Neural cell (in vitro differentiated cells): ENCODE data around the gene TOMM7. TPM values are rescaled to one million over a fixed set of nuclear protein-coding genes. Genes with fewer than 3 reads are reported as not detected.
"Not testable (repeated sequence)": the region's sequence is repeated elsewhere in the genome, so short reads cannot be mapped to it uniquely, and the experiment has no call there.

ENCODE experiments used
- H2AFZ ChIP-seq: fragments of 200-600, 300-800 bp; sonication (generic), shearing (Covaris generic); 2 replicates; pipeline ENCODE4 v1.6.0; 2014; ENCODE audit warnings: low read depth, mild to moderate bottlenecking, antibody characterized with exemption, low read length, moderate library complexity
- H3F3A ChIP-seq: fragments of 200-600 bp; shearing (Covaris generic); 2 replicates; pipeline ENCODE4 v1.6.1; 2016; ENCODE audit warnings: mild to moderate bottlenecking, moderate library complexity, mixed read lengths, antibody characterized with exemption, low read length; ENCODE audit not compliant: insufficient read depth, poor library complexity, severe bottlenecking
- H3K27ac ChIP-seq: fragments of 200-600, 300-800 bp; sonication (generic), shearing (Covaris generic); 2 replicates; pipeline ENCODE4 v1.5.1; 2014; ENCODE audit warnings: mild to moderate bottlenecking, low read length, moderate library complexity
- H3K27me3 ChIP-seq: fragments of 300-800, 200-600 bp; sonication (generic), shearing (Covaris generic); 2 replicates; pipeline ENCODE4 v1.6.0; 2014; ENCODE audit warnings: mild to moderate bottlenecking, low read depth, low read length, moderate library complexity; ENCODE audit not compliant: insufficient read depth
- H3K36me3 ChIP-seq: fragments of 300-800, 200-600 bp; sonication (generic), shearing (Covaris generic); 2 replicates; pipeline ENCODE4 v1.5.1; 2014; ENCODE audit warnings: mild to moderate bottlenecking, antibody characterized with exemption, low read length, moderate library complexity; ENCODE audit not compliant: insufficient read depth
- H3K4me2 ChIP-seq: fragments of 300-800, 200-600 bp; sonication (generic), shearing (Covaris generic); 2 replicates; pipeline ENCODE4 v1.6.0; 2014; ENCODE audit warnings: mild to moderate bottlenecking, low read length
- H3K4me3 ChIP-seq: fragments of 300-800, 200-600 bp; sonication (generic), shearing (Covaris generic); 2 replicates; pipeline ENCODE4 v1.5.1; 2014; ENCODE audit warnings: mild to moderate bottlenecking, low read length, moderate library complexity
- H3K79me2 ChIP-seq: fragments of 200-600 bp; shearing (Covaris generic); replicated peaks from 2 replicates; pipeline ENCODE4 v1.6.0; 2014; ENCODE audit warnings: mild to moderate bottlenecking, low read length, moderate library complexity; ENCODE audit not compliant: insufficient read depth
- H3K9ac ChIP-seq: fragments of 300-800, 200-600 bp; sonication (generic), shearing (Covaris generic); 2 replicates; pipeline ENCODE4 v1.6.1; 2016; ENCODE audit warnings: mild to moderate bottlenecking, low read length, mixed read lengths
- H3K9me2 ChIP-seq: fragments of 200-600 bp; shearing (Covaris generic); 2 replicates; pipeline ENCODE4 v1.6.1; 2016; ENCODE audit warnings: mild to moderate bottlenecking, low read length, mixed read lengths; ENCODE audit not compliant: insufficient read depth
- H3K9me3 ChIP-seq: fragments of 200-600, 300-800 bp; sonication (generic), shearing (Covaris generic); 2 replicates; pipeline ENCODE4 v1.6.1; 2016; ENCODE audit warnings: mild to moderate bottlenecking, mixed run types, low read length, moderate library complexity, mixed read lengths
- H4K20me1 ChIP-seq: fragments of 200-600 bp; shearing (Covaris generic); 2 replicates; pipeline ENCODE4 v1.6.1; 2016; ENCODE audit warnings: mild to moderate bottlenecking, mixed run types; ENCODE audit not compliant: insufficient read depth
- EP300 ChIP-seq: fragments of 450-650 bp; conservative IDR thresholded peaks from 2 replicates; pipeline ENCODE4 v1.6.1; 2014; ENCODE audit warnings: antibody characterized with exemption, mild to moderate bottlenecking, moderate library complexity; ENCODE audit not compliant: poor library complexity, severe bottlenecking
- EZH2 ChIP-seq: fragments of 200-600, 300-800 bp; shearing (Covaris generic), sonication (generic); IDR thresholded peaks from 2 replicates; pipeline ENCODE4 v1.6.1; 2014; ENCODE audit warnings: antibody characterized with exemption, low read length, borderline replicate concordance, mild to moderate bottlenecking; ENCODE audit not compliant: insufficient read depth, poor library complexity, severe bottlenecking
- MXI1 ChIP-seq: fragments of 450-650 bp; conservative IDR thresholded peaks from 2 replicates; pipeline ENCODE4 v1.6.1; 2014; ENCODE audit warnings: antibody characterized with exemption, mild to moderate bottlenecking; ENCODE audit not compliant: poor library complexity, severe bottlenecking
- POLR2AphosphoS5 ChIP-seq: IDR thresholded peaks from 2 replicates; pipeline ENCODE4 v1.6.1; 2012
- RAD21 ChIP-seq: fragments of 450-650 bp; conservative IDR thresholded peaks from 2 replicates; pipeline ENCODE4 v1.6.1; 2014; ENCODE audit warnings: antibody characterized with exemption, mild to moderate bottlenecking, moderate library complexity
- SMC3 ChIP-seq: fragments of 450-650 bp; conservative IDR thresholded peaks from 2 replicates; pipeline ENCODE4 v1.6.1; 2014; ENCODE audit warnings: antibody characterized with exemption, mild to moderate bottlenecking, moderate library complexity; ENCODE audit not compliant: poor library complexity
- TAF1 ChIP-seq: IDR thresholded peaks from 2 replicates; pipeline ENCODE4 v1.6.1; 2012; ENCODE audit warnings: low read depth
- polyA plus RNA-seq: library from polyadenylated mRNA; depleted of rRNA; stranded (reverse); fragments of >200 nt; gene quantifications from 2 replicates; pipeline ENCODE4 v1.2.3, GENCODE V29; 2014
- TF ChIP-seq, protein P1 (sequence below): IDR thresholded peaks from 2 replicates; pipeline ENCODE4 v1.6.1; 2012; ENCODE audit warnings: borderline replicate concordance
- TF ChIP-seq, protein P2 (sequence below): fragments of 450-650 bp; IDR thresholded peaks from 2 replicates; pipeline ENCODE4 v1.5.1; 2014; ENCODE audit warnings: antibody characterized with exemption, mild to moderate bottlenecking, moderate library complexity; ENCODE audit not compliant: poor library complexity, severe bottlenecking

Gene TOMM7
- polyA plus RNA-seq, 1 donor from 2014 or later = 241 TPM

DNA sequence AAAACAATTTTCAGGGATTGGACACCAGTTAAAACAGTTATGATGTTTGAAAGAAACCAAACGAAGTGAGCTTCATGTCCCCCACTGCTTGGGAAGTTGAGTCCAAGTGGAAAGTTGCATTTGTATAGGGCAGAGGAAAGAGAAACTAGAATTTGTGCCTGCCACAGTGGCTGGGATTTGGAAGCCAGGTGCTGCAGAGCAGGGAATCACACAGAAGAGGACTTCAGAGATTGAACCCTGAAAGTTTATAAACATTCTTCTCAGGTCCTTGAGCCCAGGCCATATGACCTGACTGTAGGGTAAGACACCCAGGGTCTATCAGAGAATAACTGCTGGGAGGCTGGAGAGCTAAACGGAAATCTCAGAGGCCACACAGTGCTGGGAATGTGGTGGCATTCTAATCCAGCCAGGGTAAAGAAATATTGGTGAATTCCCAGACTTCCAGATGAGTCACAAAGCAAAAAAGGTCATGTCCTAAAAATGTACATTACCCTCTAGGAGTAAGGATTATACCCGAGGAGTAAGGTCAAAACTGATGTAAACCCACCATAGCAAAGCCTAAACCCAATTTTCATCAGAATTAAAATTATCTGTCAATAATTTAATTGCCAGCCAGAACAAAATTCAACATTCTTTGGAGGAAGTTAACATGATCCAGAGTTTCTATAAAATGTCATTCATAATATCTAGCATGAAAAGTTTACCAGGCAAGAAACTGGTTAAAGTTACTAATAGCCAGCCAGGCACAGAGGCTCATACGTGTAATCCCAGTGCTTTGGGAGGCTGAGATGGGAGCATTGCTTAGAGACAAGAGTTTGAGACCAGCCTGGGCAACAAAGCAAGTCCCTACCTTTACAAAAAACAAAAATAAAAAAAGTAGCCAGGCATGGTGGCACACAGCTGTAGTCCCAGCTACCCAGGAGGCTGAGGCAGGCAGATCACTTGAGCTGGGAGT, 31.2 kb downstream of the TOMM7 start:
- no peaks in the 10 kb centered on the region for H4K20me1 ChIP-seq
- H3K9me3 ChIP-seq = no peaks in the 10 kb centered on the region
- H3F3A ChIP-seq = no peaks in the 10 kb centered on the region
- TF ChIP-seq, protein P1, sequence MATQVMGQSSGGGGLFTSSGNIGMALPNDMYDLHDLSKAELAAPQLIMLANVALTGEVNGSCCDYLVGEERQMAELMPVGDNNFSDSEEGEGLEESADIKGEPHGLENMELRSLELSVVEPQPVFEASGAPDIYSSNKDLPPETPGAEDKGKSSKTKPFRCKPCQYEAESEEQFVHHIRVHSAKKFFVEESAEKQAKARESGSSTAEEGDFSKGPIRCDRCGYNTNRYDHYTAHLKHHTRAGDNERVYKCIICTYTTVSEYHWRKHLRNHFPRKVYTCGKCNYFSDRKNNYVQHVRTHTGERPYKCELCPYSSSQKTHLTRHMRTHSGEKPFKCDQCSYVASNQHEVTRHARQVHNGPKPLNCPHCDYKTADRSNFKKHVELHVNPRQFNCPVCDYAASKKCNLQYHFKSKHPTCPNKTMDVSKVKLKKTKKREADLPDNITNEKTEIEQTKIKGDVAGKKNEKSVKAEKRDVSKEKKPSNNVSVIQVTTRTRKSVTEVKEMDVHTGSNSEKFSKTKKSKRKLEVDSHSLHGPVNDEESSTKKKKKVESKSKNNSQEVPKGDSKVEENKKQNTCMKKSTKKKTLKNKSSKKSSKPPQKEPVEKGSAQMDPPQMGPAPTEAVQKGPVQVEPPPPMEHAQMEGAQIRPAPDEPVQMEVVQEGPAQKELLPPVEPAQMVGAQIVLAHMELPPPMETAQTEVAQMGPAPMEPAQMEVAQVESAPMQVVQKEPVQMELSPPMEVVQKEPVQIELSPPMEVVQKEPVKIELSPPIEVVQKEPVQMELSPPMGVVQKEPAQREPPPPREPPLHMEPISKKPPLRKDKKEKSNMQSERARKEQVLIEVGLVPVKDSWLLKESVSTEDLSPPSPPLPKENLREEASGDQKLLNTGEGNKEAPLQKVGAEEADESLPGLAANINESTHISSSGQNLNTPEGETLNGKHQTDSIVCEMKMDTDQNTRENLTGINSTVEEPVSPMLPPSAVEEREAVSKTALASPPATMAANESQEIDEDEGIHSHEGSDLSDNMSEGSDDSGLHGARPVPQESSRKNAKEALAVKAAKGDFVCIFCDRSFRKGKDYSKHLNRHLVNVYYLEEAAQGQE = no peak
- TF ChIP-seq TAF1 (no peak), POLR2AphosphoS5 (no peak), EZH2 (no peak), MXI1 (no peak), SMC3 (no peak), RAD21 (no peak), EP300 (no peak)
- TF ChIP-seq, protein P2, sequence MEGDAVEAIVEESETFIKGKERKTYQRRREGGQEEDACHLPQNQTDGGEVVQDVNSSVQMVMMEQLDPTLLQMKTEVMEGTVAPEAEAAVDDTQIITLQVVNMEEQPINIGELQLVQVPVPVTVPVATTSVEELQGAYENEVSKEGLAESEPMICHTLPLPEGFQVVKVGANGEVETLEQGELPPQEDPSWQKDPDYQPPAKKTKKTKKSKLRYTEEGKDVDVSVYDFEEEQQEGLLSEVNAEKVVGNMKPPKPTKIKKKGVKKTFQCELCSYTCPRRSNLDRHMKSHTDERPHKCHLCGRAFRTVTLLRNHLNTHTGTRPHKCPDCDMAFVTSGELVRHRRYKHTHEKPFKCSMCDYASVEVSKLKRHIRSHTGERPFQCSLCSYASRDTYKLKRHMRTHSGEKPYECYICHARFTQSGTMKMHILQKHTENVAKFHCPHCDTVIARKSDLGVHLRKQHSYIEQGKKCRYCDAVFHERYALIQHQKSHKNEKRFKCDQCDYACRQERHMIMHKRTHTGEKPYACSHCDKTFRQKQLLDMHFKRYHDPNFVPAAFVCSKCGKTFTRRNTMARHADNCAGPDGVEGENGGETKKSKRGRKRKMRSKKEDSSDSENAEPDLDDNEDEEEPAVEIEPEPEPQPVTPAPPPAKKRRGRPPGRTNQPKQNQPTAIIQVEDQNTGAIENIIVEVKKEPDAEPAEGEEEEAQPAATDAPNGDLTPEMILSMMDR = no peak
- no peak overlapping the region for H3K9ac ChIP-seq
- no peak overlapping the region for H3K4me3 ChIP-seq
- no peak overlapping the region for H2AFZ ChIP-seq
- no peaks in the 10 kb centered on the region for H3K9me2 ChIP-seq
- no peak overlapping the region for H3K27ac ChIP-seq
- H3K27me3 ChIP-seq = no peaks in the 10 kb centered on the region
- H3K36me3 ChIP-seq = no peaks in the 10 kb centered on the region
- no peaks in the 10 kb centered on the region for H3K79me2 ChIP-seq
- no peak overlapping the region for H3K4me2 ChIP-seq

DNA sequence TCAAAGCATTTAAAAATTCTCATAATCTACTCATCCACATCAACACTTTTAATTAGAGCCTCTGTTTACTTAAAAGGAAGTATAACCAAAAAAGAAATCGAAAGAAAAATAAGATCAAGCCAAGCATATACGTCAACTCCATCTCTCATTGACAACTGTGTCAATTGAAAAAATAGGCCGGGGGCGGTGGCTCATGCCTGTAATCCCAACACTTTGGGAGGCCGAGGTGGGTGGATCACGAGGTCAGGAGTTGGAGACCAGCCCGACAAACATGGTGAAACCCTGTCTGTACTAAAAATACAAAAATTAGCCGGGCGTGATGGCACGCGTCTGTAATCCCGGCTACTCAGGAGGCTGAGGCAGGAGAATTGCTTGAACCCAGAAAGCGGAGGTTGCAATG, 32.0 kb downstream of the TOMM7 start:
- not testable (repeated sequence) for H3K79me2 ChIP-seq, H3K36me3 ChIP-seq, H3K9ac ChIP-seq, H3K9me2 ChIP-seq, H3K27me3 ChIP-seq, H3K9me3 ChIP-seq, H3F3A ChIP-seq, H3K4me2 ChIP-seq, H3K27ac ChIP-seq, H3K4me3 ChIP-seq, H4K20me1 ChIP-seq, H2AFZ ChIP-seq
